Bone marrow (tissue), 2 donors: ENCODE measurements around the gene ADARB2.

Experiments used
- DNase-seq, 2 donors: peaks; one replicate each; lab custom pipeline; 2025; lab: John Stamatoyannopoulos, UW

Gene ADARB2

DNA sequence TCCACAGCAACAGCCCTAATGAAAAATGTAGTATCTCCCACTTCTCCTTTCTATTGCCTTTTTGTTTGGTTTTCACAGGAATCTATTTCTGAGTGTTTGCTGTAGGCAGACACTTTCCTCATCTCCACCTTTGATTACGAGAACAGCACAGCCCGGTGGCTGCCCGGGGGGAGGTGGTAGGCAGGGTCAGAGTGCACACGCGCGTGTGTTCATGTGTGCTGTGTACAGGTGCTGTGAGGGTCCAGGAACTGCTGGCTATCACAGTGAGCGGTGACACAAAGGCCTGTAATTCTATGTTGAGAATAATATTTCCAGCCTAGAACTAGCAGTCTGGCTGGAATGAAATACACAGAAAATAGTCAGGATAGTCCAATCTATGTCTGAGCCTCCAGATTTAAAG is 212.8 kb downstream of the ADARB2 start:
- no peak for DNase-seq

DNA sequence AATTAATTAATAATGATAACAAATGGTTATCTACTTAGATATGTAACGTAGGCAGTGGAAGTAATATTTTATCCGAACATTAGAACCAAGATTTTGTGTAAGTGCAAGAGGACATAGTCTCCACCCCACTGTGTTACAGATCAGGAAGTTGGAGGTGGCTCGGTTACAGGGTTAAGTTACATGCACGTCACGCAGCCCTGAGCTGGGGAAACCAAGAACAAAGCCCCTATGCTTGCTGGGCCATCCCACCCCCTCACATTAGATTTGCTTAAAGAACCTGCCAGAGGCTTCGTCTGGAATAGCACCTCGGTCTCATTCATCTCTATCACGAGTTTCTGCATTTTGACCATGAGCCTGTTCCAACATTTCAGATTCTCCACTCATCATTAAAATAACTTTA is 214.1 kb downstream of the ADARB2 start:
- no peak for DNase-seq

DNA sequence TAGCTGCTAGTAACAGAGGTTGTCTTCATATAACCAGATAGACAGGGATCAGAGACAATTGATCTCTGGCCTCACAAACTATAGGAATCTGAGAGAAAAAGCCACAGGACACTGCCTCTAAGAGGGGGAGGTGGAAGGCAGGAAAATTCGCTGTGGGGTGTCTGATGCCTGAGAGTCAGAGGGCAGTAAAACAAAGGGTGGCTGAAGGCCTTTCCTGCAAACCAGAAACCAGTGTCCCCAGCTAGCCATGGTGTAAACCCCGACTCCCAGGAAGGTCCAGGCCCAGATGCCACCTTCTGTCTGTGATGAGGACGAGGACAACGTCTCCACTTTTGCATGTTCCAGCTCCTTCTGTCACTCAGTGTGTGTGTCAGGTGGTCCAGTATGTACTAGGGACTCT is 215.1 kb downstream of the ADARB2 start:
- no peak for DNase-seq

DNA sequence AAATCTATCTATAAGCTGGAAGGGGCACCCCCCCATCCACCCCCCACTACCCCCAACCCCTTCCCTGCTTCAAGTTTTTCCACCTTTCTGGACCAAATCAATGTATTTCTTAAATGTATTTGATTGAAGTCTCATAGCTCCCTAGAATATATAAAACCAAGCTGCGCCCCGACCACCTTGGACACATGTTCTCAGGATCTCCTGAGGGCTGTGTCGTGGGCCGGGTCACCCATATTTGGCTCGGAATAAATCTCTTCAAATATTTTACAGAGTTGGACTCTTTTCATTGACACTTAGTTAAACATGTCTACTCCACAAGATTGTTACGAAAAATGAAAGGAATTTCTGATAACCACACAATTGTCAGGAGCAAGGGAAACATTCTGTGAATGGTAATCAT is 215.6 kb downstream of the ADARB2 start:
- no peak for DNase-seq

DNA sequence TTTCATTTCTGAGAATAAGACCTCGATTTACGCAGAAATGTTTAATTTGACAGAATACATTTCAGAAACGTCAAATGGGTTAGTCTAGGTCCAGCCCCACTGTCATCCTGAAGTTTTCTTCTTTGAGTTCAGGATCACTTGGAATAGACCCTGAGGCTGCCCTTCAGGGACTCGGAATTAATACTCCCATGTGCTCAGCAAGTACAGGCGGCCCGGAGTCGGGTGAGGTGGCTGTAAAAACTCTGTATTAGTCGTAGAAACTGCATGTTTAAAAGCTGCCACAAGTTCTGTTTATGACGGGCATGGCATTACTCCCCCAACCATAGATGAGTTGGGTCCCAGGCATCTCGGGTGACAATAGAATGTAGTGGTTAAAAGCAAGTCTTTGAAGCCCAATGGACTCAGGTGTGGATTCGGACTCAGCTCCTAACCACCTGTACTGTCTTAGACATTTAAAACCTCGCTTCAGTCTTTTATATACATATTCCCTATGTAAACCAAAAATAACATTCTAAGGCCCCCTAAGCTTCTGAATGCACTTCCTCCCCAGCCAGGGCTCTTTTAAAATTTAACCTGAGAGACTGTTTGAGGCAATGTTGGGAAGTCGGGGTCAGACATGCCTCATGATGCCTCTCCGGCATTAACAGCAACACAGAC is 216.3 kb downstream of the ADARB2 start:
- no peak for DNase-seq

DNA sequence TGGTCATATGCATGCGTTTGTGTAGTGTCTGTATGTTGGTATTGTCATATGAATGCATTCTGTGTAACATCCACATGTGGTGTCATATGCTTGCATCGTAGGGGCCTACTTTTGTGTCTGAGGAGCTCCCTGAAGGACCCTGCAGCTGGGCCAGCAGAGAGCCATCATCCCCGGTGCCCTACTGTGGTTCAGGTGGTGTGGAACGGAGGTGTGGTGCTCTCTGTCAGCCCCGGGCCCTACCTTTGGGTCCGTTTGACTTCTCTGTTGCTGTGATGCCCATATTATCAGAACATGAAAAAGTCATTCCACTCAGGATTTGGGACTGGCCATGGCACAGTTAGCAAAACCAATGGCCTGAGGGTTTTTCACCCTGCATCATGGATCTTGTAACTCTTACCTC is 217.9 kb downstream of the ADARB2 start:
- no peak for DNase-seq

DNA sequence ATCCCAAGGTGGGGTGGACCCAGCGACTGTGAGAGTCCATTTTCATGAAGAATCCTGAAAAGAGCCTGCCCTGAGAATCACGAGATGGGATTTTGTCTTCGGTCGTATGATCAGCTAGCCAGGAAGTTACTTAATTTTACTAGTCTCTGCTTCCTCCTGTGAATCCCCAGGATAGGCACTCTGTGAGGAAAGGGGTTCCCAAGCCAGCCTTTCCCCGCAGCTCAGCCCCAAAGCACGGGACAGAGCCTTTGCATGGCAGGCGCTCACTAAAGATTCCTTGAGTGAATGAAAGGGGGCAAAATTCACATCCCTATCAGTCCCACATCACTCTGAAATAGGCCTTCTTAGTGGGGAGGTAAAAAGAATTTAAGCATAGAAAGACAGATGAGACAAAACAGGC is 219.6 kb downstream of the ADARB2 start:
- no peak for DNase-seq

DNA sequence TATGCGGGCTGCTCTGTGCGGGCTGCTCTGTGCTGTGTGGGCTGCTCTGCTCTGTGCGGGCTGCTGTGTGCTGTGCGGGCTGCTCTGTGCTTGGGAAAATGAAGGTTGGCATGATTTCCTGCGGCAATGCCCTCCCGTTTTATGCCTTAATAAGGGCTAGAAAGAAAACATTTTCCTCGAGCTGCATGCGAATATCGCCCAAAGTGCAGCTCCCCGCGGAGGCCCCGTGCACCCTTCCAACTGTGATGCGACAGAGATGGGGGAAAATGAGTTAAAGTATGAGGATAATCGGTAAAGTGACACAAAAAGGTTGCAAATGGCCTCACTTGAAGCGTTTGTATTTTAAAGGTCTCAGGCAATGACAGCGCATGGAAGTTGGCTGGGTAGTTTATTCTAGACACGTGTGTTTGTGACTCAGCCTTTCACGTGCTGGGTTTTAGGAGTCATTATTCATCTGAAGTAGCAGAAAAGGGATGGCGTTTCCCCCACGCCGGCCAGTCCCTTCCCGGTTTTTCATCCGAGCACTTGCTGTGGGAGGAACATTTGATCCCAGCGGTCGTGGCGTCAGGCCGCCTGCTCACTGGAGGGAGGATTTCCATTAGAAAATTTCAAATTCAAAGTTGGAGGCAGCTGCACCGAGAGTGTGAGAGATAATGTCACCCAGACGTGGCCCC is 220.7 kb downstream of the ADARB2 start:
- DNase-seq: no peak

DNA sequence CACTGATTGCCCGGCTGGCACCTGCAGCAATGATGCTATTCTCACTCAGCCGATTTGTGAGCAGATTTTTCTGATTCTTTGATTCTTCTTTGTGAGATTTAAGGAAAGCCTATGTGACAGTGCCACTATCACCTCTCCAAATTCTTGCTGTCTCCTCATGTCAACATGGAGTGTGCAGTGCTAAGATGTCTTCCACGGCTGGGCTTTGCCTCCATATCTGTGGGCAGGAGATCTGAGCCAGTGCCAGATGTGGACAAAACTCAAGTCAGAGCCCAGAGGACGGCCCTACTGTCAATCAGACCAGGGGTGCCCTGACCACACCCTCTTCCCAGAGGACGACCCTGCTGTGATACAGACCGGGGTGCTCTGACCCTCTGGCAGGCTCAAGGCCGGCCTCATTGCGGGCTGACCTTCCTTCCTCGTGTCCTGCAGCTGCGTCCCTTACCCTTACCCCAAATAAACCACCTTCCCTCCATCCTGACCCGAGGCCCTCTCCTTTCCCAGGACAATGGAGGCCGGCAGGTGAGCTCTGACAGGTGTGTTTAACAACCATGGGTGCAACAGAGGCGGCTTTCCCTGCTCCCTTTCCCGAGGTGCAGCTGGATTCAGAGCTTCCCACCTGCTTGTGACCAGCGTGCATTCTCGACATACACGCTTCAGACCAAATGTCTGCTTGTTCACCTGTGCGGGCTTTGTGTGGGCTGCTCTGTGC is 221.4 kb downstream of the ADARB2 start:
- no peak for DNase-seq

DNA sequence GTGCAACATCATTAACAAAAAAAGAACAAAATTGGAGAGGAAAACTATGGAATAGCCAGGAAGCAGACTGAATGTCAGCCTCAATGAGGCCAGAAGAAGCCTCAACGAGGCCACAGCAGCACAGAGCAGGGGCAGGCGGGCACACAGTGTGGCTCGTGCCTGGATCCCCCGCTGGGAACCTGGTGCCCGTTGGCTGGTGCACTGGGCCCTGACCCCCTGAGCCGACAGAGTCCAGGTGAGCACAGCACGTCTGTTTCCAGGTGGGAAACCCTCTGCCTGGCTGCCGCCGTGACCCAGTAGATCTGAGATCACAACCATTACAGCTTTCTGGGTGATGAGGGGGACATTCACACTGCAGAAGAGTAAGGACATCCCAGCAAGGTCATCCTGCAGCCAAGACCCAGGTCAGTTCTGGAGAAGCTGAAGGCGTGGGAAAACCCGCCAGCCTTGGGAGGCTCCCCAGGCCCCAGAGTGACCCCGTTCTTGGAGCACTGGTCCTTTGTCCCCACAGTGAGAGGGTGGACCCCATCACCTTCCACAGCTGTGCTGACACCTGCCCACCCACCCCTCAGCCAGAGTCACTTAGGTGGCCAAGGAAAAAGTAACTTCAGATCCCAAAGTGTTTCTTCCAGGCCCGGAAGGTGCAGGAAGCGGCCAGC is 222.1 kb downstream of the ADARB2 start:
- DNase-seq: no peak

DNA sequence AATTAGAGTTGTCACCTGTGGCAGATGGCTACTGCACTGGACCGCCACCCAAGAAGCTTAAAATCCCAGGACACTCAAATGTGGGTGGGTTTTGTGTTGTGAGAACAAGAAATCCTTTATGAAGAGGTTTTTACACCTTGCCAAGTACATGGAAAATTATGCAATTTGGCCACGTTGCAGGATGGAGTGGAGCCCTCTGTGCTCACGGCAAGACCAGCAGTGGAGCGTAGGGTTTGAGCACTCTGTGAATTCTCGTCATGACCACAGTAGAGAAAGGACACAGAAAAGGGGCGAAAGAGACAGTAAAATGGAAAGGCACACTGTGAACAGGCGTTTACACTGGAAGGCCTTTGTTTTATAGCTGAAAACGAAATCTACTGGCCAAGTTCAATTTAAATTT is 222.6 kb downstream of the ADARB2 start:
- no peak for DNase-seq

DNA sequence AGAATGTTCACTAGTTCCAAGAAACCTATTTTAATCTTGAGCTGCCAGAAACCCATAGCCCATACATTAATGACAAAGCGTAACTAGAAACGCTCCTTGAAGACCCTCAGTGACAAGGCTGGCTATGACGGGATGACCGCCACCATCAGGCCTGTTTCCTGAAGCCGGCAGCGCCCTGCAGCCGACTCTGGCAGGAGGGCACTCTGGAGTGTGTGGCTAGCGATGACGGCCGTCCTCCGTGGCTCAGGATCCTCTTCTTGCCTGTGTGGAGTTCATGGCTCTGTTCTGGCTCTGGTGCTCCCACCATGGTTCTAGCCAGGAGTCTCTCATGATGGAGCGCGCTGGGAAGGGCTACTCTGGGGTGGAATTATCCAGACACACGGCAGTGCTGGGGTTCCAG is 224.1 kb downstream of the ADARB2 start:
- no peak for DNase-seq

DNA sequence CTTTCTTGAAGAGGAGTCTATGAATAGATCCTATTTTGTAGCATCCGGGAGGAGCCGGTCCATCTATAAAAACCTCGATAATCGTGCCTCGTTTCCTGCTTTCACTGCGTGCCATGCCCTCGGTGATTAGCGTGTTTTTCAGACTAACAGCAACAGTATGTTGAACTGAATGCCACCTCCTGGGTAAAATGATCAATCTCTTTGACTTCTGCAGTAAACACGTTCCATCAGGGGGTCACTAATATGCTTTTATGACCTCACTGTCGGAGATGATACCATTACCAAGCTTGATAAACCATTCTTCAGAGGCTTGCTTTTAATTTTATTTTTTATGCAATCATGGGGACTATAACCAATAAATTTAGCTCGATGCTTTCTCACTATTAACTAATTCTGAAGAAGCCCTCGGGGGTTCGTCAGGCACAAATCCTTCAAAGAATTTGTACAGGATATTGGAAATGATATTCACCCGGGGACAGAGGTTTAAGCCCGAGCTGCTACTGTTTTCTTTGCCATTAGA is 228.3 kb downstream of the ADARB2 start:
- DNase-seq: no peak

DNA sequence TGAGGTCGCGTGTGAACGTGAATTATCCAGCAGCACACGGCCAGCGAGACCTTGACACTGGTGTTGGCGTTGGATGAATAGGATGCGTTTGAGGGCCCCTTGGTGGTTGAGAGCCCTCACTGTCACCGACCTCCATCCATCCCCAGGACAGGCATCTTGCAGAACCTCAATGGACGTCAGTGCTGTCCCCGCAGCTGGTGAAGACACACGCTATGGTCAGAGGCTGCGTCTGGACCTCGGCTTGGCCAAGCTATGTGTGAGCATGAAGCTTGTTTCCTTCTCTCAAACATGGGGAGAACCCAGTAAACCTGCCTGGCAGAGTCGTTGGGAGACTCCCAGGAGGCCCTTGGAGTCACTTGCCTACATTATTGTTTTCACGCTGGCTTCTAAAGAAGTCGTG is 229.2 kb downstream of the ADARB2 start:
- DNase-seq: no peak

DNA sequence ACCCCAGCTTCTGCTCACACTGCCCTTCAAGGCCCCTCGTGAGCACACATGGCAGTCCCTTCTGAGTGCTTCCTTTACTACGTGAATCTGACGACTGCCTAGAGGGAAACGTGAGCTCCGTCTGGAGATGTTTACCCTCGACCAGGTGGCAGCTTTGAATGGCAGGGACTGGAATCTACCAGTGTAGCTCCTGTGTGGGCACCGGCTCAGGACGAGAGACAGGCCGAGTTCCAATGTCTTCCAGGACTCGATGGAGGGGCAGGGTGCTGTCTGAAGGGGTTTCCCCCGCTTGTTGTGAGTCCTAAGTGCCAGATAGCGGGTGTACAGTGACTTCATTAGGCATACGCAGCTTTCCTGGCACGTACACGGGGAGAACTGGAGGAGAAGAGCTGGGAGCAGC is 229.9 kb downstream of the ADARB2 start:
- no peak for DNase-seq

DNA sequence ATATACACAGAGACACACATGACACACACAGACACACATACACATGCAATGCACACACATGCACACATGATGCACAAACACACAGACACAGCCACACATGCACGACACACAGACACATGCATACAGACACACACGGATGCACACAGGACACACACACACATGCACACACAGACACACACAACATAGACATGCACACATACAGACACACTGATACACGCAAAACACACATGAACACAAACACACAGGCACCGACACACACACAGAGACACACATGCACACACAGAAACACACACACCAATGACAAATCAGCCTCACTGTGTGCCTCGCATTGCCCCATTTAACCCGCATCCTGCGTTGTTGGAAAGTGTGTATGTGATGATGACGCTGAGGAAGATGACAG is 232.4 kb downstream of the ADARB2 start:
- DNase-seq: no peak

DNA sequence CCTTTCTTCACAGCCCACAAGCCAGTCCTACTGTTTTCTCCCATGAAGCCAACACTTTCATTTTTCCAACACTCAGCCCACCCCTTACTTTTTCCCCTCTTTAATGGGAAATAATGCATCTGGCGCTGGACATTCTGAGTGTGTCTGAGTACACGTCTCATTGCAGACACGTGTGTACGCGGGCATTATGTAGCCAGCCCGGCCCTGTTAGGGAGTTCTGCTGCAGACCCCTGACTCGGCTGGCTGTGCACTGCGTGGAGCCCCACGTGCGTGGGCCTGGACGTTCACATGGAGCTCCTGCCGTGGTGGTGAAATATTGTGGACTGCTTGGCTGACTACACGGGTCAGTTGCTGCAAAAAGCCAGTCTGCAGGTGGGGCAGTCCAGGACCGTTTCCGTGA is 233.0 kb downstream of the ADARB2 start:
- DNase-seq: no peak

DNA sequence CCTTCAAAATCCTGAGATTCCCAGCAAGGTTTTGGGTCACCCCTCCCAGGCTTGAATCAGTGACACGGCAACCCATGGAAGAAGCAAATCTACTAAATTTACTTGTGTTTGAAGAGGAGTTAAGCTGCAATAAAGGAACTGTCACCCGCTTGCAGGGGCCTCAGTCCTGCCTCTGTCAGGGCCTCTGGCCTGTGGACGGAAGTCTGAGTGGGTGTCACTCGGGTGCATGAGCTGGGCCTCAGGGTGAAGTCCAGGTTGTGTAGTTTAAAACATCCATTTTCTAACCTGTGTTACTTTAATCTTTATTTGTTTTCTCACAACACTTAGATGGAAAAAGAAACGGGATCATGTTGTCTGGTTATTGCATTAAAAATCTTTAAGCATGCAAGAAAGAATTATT is 234.9 kb downstream of the ADARB2 start:
- DNase-seq: no peak

DNA sequence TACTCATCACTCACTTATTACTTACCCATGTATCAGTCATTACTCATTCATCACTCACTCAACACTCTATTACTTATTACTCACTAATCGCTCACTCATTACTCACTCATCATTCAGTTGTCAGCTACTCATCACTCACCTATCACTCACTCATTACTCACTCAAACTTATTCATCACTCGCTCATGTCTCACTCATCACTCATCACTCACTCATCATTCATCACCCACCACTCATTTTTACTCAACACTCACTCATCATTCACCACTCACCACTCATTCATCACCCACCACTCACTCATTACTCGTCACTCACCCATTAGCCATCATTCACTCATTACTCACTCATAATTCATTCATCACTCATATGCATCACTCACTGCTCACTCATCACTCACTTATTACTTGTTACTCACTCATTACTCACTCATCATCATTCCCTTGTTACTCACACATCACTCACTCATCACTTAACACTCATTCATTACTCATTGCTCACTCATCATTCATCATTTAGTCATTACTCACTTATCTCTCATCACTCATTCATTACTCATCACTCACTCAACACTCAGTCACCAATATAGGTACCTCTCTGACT is 237.9 kb downstream of the ADARB2 start:
- no peak for DNase-seq

DNA sequence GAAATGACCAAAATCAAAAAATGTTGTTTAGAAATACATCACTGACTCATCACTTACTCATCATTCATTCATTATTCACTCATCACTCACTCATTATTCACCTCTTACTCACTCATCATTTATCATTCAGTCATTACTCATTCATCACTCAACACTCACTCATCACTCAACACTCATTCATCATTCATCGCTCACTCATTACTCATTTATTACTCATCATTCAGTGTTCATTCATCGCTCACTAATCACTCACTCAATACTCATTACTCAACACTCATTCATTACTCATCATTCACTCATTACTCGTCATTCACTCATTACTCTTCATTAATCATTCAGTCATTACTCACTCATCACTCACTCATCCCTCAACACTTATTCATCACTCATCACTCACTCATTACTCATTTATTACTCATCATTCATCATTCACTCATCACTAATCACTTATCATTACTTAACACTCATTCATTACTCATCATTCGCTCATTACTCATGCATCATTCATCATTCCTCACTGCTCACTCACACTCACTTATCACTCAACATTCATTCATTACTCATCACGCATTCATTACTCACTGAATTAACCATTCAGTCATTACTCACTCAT is 238.5 kb downstream of the ADARB2 start:
- no peak for DNase-seq

DNA sequence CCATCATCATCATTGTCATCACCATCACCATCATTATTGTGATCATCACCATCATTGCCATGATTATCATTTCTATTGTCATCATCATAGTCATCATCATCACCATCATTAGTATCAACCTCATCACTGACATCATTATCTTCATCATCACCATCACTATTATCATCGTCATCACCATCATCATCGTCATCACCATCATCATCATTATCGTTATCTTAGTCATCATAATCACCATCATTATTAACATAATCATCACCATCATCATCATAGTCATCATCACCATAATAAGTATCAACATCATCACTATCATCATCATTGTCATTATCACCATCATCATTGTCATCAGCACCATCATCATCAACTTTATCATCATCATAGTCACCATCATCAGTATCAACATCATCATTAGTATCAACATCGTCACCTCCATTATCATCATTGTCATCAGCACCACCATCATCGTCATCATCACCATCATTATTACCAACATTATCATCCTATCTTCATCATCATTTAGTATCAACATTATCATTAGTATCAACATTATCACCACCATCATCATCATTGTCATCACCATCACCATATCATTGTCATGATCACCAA is 241.3 kb downstream of the ADARB2 start:
- no peak for DNase-seq
